Dedifferentiated amniotic fluid mesenchymal stem cell (primary cell): Measurements from ENCODE around the gene RABGAP1L.
"Not testable (repeated sequence)": the region's sequence is repeated elsewhere in the genome, so short reads cannot be mapped to it uniquely, and the experiment has no call there.

Experiments
- DNase-seq: peaks from one replicate; pipeline ENCODE4 v3.0.0-alpha.2; 2016; ENCODE audit errors: extremely low spot score

RABGAP1L gene

GRCh38 chr1:174990382-174990999 lies 831.2 kb downstream of the RABGAP1L start:
- peak; percentile 37 for DNase-seq

GRCh38 chr1:174991473-174991872 lies 832.2 kb downstream of the RABGAP1L start:
- no peak for DNase-seq

GRCh38 chr1:174995121-174995520 lies 835.8 kb downstream of the RABGAP1L start:
- DNase-seq = no peak

- no peak for DNase-seq
Observed at GRCh38 chr1:174995916-174996315, 836.6 kb downstream of the RABGAP1L start.

- DNase-seq = no peak
Observed at GRCh38 chr1:174996476-174996875, 837.2 kb downstream of the RABGAP1L start.

- DNase-seq = no peak
Observed at GRCh38 chr1:174997041-174997440, 837.7 kb downstream of the RABGAP1L start.

GRCh38 chr1:174998569-174999215 lies 839.4 kb downstream of the RABGAP1L start:
- DNase-seq = no peak

GRCh38 chr1:174999216-174999935 lies 840.1 kb downstream of the RABGAP1L start:
- DNase-seq = peak; percentile 99

GRCh38 chr1:174999936-175000696 lies 840.8 kb downstream of the RABGAP1L start, which contains the start of gene CACYBP:
TSS of gene CACYBP (plus strand) at chr1:174999947. CDS start at chr1:175000181, 234 bp downstream.
- no peak for DNase-seq

GRCh38 chr1:175000697-175001187 lies 841.4 kb downstream of the RABGAP1L start:
- no peak for DNase-seq

- DNase-seq = no peak
Observed at GRCh38 chr1:175002910-175003517, 843.7 kb downstream of the RABGAP1L start.

- no peak for DNase-seq
Observed at GRCh38 chr1:175003521-175003920, 844.2 kb downstream of the RABGAP1L start.

- no peak for DNase-seq
Observed at GRCh38 chr1:175005085-175005783, 845.9 kb downstream of the RABGAP1L start.

- no peak for DNase-seq
Observed at GRCh38 chr1:175009532-175009931, 850.2 kb downstream of the RABGAP1L start.

- no peak for DNase-seq
Observed at GRCh38 chr1:175013445-175013844, 854.1 kb downstream of the RABGAP1L start.

GRCh38 chr1:175015243-175015642 lies 855.9 kb downstream of the RABGAP1L start:
- peak; percentile 86 for DNase-seq

GRCh38 chr1:175019524-175019923 lies 860.2 kb downstream of the RABGAP1L start:
- DNase-seq = no peak

GRCh38 chr1:175023043-175023921 lies 864.0 kb downstream of the RABGAP1L start, which contains the start of gene MRPS14:
TSS of gene MRPS14 (minus strand) at chr1:175023425. CDS start at chr1:175023408, 17 bp downstream.
- peak; percentile 99 for DNase-seq

- not testable (repeated sequence) for DNase-seq
Observed at GRCh38 chr1:175023922-175024242, 864.6 kb downstream of the RABGAP1L start.

- DNase-seq = no peak
Observed at GRCh38 chr1:175024773-175025172, 865.5 kb downstream of the RABGAP1L start.
